IPS-NIHi7 (cell line): ENCODE data around the gene PTPRN2.

Experiments
- DNase-seq: peaks from one replicate; pipeline ENCODE4 v3.0.0; 2012; ENCODE audit warnings: mixed read lengths; ENCODE audit errors: extremely low spot score

The PTPRN2 gene

DNA sequence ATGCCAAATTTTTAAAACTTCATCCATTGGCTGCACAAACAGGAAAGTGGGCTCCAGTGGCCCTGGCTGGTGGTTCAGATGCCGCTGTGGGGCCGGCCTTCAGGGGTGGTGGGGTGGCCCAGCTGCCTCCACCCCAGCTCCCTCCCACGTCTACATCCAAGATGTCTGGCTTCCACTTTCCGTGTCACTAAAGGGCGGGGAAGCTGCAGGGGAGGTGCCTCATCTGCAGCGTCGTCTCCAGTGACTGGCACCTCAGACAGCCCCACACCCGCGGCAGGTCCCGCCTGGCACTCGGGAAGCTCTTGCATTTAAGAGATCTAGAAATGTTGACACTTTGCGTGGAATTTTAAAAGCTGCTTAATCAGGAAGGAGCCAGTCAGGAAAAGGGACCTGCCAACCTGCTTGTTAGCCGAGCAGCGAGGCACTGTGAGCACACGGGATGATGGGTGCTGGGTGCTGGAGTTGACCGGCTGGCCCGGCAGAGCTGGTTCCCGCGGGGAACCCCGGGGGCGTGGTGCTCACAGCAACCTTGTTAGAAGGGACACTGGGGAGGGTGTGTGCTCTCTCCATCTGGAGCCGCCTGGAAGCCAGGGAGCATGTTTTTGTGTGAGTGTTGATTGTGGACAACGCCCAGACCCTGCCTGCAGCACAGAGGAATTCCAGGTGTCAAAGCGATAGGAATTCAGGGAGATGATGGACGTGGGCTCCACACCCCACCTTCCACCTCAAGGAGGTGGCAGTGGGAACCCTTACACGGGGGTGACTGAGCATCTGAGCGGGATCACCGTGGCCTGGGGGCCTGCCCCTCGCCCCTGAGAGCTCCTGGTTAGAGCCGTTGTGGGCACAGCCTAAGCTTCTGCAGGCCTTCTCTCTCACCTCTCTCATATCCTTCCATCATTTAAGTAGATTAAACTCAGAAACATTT is 320.5 kb downstream of the PTPRN2 start:
- DNase-seq: no peak

DNA sequence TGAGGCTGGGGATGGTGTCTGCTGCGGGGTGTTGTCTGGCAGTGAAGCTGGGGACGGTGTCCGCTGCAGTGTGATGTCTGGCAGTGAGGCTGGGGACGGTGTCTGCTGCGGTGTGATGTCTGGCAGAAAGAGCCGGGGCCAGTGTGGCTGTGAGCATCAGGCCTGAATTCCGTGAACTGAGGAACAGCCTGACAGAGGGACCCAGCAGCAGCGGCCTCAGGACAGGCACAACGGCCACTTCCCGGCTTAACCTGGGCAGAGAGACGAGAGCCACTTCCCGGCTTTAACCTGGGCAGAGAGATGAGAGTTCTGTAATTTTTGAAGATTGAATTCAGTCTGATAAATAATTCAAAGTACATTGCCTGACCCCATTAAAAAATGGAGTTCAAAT is 321.2 kb downstream of the PTPRN2 start:
- DNase-seq: no peak

DNA sequence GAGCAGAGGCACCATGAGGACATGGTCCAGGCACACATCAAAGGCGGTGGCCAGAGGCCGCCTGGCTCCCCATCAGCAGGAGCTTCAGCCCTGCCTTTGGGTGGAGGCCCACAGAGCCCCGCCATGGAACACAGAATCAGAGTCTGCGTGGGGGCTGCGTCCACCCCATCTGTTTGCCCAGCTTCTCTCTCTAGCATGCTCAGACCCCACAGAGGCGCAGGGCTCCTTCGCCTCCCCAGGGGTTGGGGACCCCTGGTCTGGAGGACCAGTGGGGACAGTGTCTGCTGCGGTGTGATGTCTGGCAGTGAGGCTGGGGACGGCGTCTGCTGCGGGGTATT is 321.9 kb downstream of the PTPRN2 start:
- DNase-seq: no peak

DNA sequence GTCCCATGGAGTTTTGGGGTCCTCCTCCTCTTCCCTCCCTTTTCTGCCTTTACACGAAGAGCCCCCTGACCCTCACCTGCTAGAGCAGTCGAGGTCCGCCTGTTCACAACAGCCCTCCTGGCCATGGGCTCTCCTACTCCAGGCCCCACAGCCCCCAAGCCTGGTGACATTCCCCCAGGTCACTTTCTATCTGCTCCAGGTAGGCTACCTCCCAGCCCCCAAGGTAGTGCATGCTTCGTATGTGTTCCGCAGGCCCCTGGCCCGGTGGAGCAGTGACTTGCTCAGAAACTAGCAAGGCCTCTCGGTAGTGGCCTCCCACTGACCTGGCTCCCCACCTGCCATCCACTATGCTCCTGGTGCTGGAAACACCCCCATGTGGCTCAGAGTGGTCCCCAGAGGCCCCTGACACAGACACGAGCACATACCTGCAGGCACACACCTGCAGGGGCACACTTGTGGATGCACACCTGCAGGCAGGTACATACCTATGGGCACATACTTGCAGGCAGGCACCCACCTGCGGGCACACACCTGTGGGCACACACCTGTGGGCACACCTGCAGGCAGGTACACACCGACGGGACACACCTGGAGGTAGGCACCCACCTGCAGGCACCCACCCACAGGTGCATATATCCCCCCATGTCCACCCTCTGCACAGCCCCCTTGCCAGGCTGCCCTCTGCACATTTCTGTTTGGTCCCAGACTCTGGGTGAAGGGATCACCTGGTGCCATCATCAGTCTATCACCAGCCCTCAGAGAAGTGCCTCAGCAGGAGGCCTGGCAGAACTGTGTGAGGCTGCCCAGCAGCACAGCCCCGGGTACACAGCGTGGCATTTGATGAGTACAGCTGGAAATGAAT is 322.5 kb downstream of the PTPRN2 start:
- no peak for DNase-seq

DNA sequence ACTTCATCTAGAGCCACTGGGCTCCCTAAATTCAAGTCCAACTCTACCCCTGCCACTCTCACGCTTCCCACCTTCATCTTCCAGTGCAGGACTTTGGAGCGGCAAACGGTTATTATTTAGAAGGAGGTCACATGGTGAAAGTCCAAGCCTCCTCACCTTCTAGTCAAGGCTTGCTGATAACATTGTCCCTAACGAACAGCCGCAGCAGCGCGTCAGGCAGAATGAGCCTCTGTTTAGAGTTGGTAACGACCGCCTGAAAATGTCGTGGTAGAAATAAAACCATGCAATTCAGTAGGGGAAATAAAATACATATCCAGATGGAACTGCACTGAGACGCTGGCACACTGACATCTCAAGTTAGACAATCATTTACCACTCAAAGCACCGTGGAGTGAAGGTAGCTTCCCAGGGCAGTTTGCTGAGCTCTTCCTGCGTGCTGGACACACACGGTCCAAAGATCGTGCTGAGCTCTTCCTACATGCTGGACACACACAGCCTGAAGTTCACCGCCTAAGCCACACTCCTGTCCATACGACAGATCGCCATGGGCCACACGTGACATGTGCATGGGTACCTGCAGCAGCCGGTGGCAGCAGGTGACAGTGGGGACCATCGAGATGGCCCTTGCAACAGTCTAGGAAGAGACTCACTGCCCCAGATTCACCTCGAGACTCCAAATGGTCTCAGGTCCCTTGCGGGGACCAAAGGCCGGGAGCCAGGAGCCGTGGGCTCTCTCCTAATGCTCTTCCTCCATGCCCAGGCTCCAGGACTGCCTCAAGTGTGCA is 323.5 kb downstream of the PTPRN2 start:
- no peak for DNase-seq

DNA sequence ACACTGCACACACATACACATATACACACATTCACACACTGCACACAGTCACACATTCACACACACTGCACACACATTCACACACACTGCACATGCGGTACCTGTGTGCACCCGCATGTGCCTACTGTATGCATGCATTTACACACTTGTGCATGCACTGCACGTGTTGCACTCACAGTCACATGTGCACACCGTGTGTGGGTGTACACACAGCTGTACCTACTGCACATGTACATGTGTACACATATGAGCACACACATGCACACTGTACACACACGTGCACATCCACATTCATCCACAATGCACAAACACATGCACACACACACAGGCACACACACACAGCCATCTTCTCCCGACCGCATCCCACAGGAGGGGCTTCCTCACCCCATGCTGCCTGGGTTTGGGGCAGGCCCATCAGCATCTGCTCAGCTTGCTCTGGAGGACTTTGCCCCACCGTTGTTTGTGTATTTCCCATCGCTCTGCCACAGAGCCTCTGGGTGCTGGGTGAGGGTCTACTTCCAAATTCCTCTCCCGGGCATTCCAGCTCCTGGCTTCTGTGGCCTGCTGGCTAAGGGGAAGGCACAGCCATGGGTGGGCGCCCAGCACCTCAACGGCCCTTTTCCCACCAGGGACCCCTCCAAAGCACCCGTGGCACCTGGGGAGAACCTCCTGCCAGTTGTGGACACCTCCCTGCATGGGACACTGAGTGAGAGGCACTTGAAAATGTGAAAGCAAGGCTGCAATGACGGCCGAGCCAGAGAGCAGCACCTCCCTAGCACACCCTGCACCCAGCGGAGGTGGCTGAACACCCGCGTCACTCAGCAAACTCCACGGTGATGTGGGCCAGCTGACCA is 324.3 kb downstream of the PTPRN2 start:
- DNase-seq: no peak

DNA sequence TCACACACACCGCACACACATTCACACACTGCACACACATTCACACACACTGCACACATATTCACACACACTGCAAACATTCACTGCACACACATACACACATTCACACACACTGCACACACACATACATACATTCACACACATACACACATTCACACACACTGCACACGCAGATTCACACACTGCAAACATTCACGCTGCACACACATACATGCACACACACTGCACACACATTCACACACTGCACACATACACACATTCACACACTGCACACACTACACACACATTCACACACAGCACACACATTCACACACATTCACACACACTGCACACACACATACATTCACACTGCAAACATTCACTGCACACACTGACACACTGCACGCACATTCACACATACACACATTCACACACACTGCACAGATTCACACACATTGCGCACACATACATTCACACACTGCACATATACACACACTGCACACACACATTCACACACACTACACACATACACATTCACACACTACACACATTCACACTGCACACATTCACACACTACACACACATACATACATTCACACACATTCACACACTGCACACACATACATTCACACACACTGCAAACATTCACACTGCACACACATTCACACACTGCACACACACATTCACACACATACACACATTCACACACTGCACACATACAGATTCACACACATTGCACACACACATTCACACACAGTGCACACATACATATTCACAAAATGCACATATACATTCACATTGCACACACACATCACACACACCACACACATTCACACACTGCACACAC is 325.1 kb downstream of the PTPRN2 start:
- DNase-seq: no peak

DNA sequence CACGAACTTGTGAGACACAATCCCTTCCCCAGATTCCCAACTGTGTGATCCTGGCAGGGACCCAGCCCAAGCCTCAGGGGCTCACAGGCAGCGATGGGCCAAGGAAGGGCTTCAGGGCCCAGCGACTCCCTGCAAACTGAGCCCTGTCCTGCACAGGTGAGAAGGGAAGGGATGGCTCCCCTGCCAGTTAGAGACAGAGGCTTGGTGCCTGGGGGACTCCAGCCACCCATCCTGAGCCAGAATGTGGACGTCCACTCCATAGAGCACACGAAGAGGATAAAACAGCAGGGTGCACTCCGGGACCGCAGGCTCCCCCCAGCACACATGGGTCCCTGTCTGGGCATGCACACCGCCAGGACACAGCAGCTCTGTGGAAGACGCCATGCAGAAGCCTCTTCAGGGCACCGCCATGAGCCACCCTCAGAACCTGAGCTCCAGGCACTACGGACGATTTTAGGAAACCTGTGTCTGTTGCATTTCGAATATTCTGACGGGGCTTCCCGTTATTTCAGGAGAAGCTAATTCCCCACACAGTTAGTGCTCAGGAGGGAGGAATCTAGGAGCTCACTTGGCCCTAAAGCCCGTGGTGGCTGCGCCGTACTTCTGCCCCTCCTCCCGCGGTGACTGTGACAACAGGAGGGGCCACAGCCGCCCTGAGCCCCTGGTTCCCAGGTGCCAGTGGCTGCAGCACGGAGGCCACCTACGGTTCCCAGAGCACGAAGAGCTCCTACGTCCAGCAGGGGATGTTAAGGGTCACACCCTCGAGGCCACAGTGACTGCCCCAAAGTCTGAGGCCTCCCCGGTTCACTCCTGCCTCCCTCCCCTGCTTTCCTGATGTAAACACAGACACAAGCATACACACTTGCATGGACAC is 326.0 kb downstream of the PTPRN2 start:
- DNase-seq: no peak

DNA sequence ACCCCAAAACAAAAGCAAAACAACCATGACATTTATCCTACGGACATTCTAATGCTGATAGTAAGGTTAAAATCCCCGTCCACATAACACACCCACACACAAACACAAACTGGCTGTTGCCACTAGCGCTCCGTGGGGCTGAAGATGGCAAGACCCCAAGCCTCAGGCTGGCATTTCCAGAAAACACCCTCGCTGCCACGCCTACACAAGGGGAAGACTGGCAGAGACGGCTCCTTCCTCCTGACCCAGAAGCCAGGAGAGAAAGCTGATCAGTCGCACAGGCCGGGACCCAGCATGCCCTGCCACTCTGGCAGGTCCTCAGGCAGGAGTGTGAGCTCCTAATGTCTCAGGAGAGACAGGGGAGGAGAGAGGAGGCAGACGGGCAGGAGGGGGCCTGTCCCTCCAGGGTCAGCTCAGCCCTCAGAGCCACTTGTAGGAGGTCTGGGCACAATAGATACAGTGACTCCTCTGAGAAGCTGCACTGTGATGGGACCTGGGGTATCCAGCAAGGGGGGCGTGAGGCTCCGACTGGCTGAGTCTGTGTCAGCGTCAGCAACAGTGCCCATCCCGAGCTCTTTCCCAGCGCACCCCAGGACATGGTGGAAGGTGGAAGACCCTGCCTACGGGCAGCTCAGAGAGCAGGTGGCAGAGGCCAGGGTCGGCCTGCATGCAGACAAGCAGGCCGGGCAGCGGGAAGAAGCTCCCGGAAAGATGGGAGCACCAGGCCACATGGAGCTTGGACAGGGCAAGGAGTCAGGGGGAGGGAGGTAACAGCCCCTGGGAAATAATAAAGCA is 326.9 kb downstream of the PTPRN2 start:
- DNase-seq: no peak

DNA sequence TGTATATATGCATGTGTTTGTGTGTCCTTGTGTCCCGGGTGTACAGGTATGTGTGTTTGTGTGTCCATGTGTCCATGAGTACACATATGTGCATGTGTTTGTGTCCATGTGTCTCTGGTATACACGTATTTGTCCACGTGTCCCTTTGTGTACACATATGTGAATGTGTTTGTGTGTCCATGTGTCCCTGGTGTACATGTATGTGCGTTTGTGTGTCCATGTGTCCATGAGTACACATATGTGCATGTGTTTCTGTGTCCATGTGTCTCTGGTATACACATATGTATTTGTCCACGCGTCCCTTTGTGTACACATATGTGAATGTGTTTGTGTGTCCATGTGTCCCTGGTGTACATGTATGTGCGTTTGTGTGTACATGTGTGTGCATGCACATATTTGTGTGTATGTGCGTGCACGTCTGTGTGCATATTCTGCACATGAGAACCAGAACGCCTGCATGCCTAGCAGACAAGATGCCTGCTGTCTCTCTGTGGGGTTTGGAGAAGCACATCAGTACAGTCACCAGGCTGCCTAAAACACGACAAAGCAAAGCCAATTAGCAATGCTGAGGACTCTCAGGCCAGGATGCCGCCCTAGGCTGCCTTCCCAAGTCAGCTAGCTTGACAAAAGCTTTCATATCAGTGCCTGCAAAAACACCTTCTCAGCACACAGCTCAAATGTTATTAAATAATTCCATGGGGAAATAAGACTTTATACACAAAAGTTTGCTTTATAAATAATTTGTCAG is 327.8 kb downstream of the PTPRN2 start:
- no peak for DNase-seq

DNA sequence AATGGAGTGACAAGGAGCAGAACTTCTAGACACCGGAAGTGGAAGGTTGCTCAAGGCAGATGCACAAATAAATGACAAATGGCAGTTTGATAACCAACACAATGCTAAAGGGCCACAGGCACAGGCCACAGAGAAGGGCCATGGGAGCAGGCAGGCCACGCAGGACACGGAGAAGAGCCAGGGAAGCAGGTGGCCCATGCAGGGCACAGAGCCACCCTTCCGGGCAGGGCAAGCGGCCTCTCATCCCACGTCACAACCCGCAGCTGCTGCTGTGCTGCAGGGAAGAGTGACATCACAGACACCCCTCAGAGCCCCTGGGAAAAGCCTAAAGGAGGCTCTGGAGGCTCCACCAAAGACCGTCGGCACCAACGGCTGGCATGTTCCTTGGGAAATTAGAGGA is 328.5 kb downstream of the PTPRN2 start:
- DNase-seq: no peak

DNA sequence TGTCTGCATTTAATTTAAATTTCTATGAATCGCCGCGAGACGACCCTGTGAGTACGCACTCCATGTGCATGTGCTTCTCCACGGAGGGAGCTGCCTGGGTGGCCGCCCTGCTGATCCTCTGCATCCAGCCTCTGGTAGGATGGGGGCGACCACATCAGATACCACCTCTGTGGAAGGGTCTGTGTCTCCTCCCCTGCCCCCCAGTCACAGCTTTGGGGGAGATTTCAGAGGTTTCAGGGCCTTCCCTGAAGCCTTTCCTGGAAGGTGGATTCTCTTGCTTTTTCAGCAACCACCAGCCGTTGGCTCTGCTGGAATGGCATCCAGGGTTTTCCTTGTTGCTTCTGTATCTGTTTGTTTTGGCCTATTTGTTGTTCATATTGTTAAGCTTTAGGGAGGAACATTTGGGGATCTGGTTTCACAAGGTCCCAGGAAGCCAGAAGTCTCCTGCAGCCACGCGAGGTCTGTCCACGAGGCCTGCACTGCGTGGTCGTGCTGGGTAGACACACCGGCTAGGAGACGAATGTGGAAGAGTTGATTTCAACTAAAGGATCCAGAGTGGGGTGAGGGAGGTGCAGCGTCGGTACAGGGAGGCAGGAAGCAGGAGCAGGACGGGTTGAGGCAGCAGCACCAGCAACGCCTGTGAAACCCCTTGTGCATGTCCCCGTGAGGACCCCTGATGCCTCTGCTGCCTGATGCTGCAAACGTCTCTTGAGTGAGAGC is 329.1 kb downstream of the PTPRN2 start:
- DNase-seq: no peak

DNA sequence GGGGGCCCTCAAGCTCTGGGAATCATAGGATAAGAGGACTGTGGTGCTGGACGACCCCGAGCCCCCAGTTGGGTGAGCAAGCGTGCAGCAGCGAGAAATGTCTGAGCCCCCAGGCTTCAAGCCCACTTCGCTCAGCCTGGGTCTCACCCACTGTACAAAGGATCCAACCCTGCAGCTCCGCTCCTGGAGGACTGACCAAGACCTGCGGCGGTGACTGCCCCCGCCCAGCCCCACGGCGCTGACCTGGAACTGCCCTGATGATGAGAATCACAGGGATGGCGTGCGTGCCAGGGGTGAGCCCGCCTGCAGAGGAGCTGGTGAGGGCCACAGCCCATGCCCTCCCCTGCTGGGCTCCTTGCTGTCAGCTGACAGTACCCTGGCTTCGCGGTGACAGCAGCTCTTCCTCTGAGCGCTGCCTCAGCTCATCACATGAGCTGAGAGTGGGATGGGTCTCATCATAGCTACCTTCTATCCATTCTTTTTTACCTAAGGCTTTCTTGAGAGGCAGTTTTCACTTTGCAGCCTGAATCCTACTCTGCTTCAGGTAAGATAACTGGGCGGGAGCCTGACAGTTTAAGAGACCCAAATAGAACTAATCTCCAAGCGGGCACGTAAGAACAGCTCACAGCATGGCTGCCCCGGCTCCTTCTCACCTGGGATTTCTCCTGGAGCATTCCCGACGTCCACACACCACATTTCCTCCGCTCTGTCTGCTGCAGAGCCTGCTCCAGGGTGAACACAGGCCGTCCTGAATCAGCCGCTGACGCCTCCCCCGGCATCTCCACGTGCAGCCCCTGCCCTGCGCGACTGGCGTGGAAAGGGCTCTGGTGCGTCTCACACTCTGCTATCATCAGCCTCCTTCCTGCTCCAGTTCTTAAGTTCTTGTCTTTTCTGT is 329.9 kb downstream of the PTPRN2 start:
- no peak for DNase-seq

DNA sequence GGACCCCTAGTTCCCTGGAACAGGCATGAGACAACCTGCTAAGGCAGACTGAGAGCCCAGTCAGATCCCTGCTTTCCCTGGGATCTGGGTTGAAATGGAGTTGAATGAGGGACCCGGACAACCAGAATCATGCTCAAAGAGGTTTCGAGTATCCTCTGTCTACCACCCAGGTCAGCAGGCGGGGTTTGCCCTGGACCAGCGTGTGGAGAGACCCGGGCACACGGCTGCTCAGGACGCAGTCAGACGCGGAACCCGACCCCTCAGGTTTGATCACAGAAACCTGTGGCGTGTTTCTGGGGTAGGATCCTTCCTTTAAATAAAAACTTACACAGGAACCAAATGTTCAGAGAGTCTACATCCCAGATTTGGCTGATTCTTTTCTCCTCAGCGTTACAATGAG is 330.6 kb downstream of the PTPRN2 start:
- no peak for DNase-seq

DNA sequence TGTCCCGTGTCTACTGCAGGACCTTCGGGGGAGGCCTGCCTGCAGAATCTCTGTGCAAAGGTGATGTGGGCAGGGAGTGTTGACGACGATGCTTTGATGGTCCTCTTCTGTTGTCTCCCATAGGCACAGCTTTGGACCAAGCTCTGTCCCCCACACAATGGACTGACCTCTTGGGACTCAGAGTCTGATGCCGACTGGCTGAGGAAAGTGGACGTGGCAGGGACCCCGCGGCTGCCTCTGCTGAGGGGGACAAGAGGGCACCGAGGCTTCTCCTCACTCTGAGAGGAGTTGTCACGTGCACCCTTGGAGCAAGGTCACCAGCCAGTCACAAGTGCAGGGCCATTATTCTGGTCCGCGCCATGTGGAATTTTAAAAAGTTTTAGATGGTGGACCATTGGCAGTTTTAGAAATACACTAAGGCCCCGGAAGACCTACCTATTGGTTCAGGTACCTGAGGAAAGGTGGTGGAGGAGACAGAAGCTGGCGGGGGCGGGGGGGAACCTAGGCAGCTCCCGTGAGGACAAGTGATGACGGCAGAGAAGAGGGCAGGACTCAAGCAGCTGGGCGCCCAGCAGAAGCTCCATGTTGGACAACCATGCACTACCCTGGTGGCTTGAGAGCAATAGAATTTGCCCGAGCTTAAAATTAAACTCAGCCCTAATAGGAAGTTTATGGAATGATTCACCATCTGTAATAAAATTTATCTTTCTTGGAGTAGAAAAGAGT is 331.4 kb downstream of the PTPRN2 start:
- no peak for DNase-seq
